HPDE6-E6E7 (cell line): ENCODE data around the gene USP47.

ENCODE experiments used
- DNase-seq: peaks from one replicate; pipeline ENCODE4 v3.0.0; 2011; ENCODE audit warnings: missing footprints; ENCODE audit errors: extremely low spot score

The USP47 gene

GRCh38 chr11:11867720-11868119 lies 25.9 kb downstream of the USP47 start:
- no peak for DNase-seq

- DNase-seq = no peak
Observed at GRCh38 chr11:11871991-11872401, 30.2 kb downstream of the USP47 start.

- DNase-seq = no peak
Observed at GRCh38 chr11:11876458-11876857, 34.7 kb downstream of the USP47 start.

- no peak for DNase-seq
Observed at GRCh38 chr11:11880179-11880578, 38.4 kb downstream of the USP47 start.

GRCh38 chr11:11882539-11882938 lies 40.8 kb downstream of the USP47 start:
- DNase-seq = no peak

GRCh38 chr11:11884351-11884750 lies 42.6 kb downstream of the USP47 start:
- DNase-seq = no peak

GRCh38 chr11:11884774-11885481 lies 43.2 kb downstream of the USP47 start:
- no peak for DNase-seq

GRCh38 chr11:11894486-11894885 lies 52.7 kb downstream of the USP47 start:
- DNase-seq = no peak

GRCh38 chr11:11895672-11896071 lies 53.9 kb downstream of the USP47 start:
- DNase-seq = no peak

- DNase-seq = no peak
Observed at GRCh38 chr11:11898648-11899047, 56.9 kb downstream of the USP47 start.

GRCh38 chr11:11899401-11899800 lies 57.6 kb downstream of the USP47 start:
- no peak for DNase-seq

GRCh38 chr11:11901929-11902328 lies 60.2 kb downstream of the USP47 start:
- DNase-seq = no peak

GRCh38 chr11:11909727-11910126 lies 68.0 kb downstream of the USP47 start:
- DNase-seq = no peak

- no peak for DNase-seq
Observed at GRCh38 chr11:11910541-11910940, 68.8 kb downstream of the USP47 start.

GRCh38 chr11:11913395-11913794 lies 71.6 kb downstream of the USP47 start:
- DNase-seq = no peak

GRCh38 chr11:11915625-11916024 lies 73.9 kb downstream of the USP47 start:
- no peak for DNase-seq

- no peak for DNase-seq
Observed at GRCh38 chr11:11916981-11917399, 75.2 kb downstream of the USP47 start.

- DNase-seq = no peak
Observed at GRCh38 chr11:11923828-11924227, 82.1 kb downstream of the USP47 start.

GRCh38 chr11:11929920-11930319 lies 88.1 kb downstream of the USP47 start:
- DNase-seq = no peak

- peak; percentile 7 for DNase-seq
Observed at GRCh38 chr11:11931461-11932055, 89.8 kb downstream of the USP47 start.

- no peak for DNase-seq
Observed at GRCh38 chr11:11935536-11935935, 93.8 kb downstream of the USP47 start.

- DNase-seq = no peak
Observed at GRCh38 chr11:11937433-11937832, 95.7 kb downstream of the USP47 start.

- DNase-seq = no peak
Observed at GRCh38 chr11:11937957-11938356, 96.2 kb downstream of the USP47 start.

- no peak for DNase-seq
Observed at GRCh38 chr11:11940551-11940950, 98.8 kb downstream of the USP47 start.
